ENCODE measurements around the gene ABLIM3. TPM values are rescaled to one million over a fixed set of nuclear protein-coding genes. Genes with fewer than 3 reads are reported as not detected.

ABLIM3 gene
- total RNA-seq, 1 donor from 2014 or later = not detected

DNA sequence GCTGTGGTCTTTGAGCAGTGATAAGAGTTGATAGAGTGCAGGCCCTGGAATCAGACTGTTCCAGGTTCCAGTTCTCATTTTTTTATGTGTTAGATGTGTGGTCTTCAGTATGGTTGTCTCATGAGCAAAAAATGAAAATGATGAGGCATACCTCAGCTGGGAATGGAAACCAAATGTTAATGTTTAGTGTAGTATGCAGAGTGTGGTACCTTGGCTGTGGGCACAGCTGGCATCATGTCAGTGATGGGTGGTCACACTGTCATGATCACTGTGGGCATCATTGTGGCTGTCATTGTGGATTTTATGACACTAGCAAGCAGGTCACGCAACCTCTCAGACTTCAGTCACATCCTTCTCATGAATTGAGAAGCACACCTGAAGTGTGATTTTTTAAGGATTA is 6.4 kb downstream of the ABLIM3 start:
- no peak for DNase-seq
- no peak overlapping the region for H3K4me3 Mint-ChIP-seq

DNA sequence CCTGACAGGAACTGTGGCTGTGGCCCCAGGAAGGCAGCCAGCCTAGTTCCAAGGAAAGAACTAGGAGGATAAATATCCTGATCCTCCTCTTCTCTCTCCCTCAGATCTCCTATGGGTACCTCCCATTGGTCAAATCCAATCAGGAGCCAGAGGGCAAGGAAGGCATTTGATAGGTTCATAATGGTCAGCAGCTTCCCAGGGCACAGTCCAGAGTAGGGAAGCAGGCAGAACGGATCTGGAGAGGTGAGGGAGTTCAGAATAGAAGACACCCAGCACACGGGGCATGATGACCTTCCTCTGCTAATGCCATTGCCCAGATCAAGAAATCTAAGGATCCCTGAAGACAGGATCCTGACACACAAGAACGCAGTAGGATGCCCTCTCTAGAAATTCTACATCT is 8.6 kb downstream of the ABLIM3 start:
- TF ChIP-seq, protein P1, sequence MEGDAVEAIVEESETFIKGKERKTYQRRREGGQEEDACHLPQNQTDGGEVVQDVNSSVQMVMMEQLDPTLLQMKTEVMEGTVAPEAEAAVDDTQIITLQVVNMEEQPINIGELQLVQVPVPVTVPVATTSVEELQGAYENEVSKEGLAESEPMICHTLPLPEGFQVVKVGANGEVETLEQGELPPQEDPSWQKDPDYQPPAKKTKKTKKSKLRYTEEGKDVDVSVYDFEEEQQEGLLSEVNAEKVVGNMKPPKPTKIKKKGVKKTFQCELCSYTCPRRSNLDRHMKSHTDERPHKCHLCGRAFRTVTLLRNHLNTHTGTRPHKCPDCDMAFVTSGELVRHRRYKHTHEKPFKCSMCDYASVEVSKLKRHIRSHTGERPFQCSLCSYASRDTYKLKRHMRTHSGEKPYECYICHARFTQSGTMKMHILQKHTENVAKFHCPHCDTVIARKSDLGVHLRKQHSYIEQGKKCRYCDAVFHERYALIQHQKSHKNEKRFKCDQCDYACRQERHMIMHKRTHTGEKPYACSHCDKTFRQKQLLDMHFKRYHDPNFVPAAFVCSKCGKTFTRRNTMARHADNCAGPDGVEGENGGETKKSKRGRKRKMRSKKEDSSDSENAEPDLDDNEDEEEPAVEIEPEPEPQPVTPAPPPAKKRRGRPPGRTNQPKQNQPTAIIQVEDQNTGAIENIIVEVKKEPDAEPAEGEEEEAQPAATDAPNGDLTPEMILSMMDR (IDR thresholded peaks at IDR 0.05) = no peak
- ATAC-seq (ENCODE audit: low read depth) (no peak), DNase-seq (no peak)
- peaks cover 6% of the 10 kb centered on the region for H3K9me3 Mint-ChIP-seq
- intact Hi-C loops (cut with micrococcal nuclease) = no loop called here
- ChIA-PET CTCF (interaction anchor here (1.6 kb wide), 1 partner anchor 9 kb away, joined by 4 read pairs; the partner anchor contains the start of gene ABLIM3), POLR2A (no interaction called here)
- no peak overlapping the region for H3K4me3 Mint-ChIP-seq
- no peaks in the 10 kb centered on the region for H3K4me1 Mint-ChIP-seq
- H3K27me3 Mint-ChIP-seq = peaks cover 18% of the 10 kb centered on the region
- H3K36me3 Mint-ChIP-seq (ENCODE audit: low read depth) = no peaks in the 10 kb centered on the region
- no peak overlapping the region for H3K27ac Mint-ChIP-seq

More for the DNA sequence above, 6.4 kb downstream of the ABLIM3 start:
- H3K36me3 Mint-ChIP-seq (ENCODE audit: low read depth) = no peaks in the 10 kb centered on the region
- intact Hi-C loops (cut with micrococcal nuclease) = no loop called here
- POLR2A ChIA-PET = no interaction called here
- no peak for ATAC-seq (ENCODE audit: low read depth)
- no peaks in the 10 kb centered on the region for H3K4me1 Mint-ChIP-seq
- peaks cover 21% of the 10 kb centered on the region for H3K27me3 Mint-ChIP-seq
- CTCF ChIA-PET = no interaction called here
- H3K27ac Mint-ChIP-seq = no peak overlapping the region
- TF ChIP-seq, protein P1 (IDR thresholded peaks at IDR 0.05) = no peak
- H3K9me3 Mint-ChIP-seq = peaks cover 7% of the 10 kb centered on the region

DNA sequence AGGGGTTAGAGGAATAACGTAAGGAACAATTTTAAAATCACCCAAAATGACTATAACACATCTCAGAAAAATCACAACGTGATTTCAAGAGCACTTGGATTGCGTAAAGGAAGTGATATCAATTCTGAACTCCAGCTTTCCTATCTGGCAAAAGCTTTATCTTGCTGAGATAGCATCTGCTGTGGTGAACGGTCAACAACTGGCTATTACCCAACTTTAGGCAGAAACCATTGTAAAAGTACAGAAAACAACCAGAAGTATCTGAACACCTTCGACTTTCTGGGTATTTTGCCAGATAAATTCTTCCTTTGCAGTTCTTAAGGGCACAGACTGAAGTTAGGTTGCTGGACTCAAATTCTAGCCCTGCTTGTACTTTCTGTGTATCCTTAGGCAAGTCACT is 9.2 kb downstream of the ABLIM3 start:
- Mint-ChIP-seq H3K36me3 (ENCODE audit: low read depth) (no peaks in the 10 kb centered on the region), H3K4me3 (no peak overlapping the region), H3K9me3 (peaks cover 3% of the 10 kb centered on the region), H3K27ac (no peak overlapping the region), H3K4me1 (no peaks in the 10 kb centered on the region), H3K27me3 (peaks cover 16% of the 10 kb centered on the region)
- DNase-seq (no peak), ATAC-seq (ENCODE audit: low read depth) (no peak)
- intact Hi-C loops (cut with micrococcal nuclease) = no loop called here
- TF ChIP-seq, protein P1 (IDR thresholded peaks at IDR 0.05) = no peak
- ChIA-PET POLR2A (no interaction called here), CTCF (no interaction called here)

DNA sequence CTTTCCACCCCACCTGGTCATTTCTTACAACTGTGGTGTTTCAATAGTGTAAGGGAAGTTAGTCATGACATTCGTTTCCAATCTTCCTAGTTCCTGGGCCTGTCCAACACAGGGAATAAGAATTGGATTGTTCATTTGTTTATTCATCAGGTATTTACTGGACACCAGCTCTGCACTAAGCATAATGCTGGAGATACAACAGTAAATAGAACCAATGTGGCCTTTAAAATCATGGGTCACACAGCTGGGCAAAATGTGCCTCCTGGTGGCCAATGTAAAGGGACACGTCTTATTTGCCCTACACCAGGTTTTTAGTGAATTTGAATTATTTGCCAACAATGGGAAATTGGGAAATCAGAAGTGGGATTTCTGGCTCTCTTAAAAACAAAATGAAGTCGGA is 10.4 kb downstream of the ABLIM3 start:
- DNase-seq (no peak), ATAC-seq (ENCODE audit: low read depth) (no peak)
- H3K36me3 Mint-ChIP-seq (ENCODE audit: low read depth) = no peaks in the 10 kb centered on the region
- H3K4me3 Mint-ChIP-seq = no peak overlapping the region
- peaks cover 11% of the 10 kb centered on the region for H3K27me3 Mint-ChIP-seq
- no peaks in the 10 kb centered on the region for H3K4me1 Mint-ChIP-seq
- TF ChIP-seq, protein P1 (IDR thresholded peaks at IDR 0.05) = no peak
- no peaks in the 10 kb centered on the region for H3K9me3 Mint-ChIP-seq
- H3K27ac Mint-ChIP-seq = no peak overlapping the region
- intact Hi-C loops (cut with micrococcal nuclease) = no loop called here
- ChIA-PET CTCF (no interaction called here), POLR2A (no interaction called here)

DNA sequence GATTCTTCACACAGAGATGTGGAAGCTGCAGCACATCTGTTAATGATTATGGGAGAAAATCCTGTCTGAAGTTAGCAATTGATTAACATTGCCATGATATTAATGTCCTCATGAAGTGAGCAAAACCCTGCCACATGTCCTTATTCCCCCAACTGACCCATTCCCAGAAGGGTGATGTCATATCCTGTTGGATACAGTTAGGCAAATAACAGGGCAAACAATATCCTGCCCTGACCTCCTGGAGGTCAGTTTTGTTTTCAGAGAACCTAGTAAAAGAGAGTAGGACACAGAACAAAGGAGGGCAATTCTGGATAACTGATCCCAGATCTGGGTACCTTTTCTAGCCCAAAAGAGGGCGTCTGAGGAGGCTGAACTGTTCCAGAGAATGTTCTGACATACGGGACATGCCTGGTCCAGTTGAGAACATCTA is 11.0 kb downstream of the ABLIM3 start:
- Mint-ChIP-seq H3K4me1 (no peaks in the 10 kb centered on the region), H3K36me3 (ENCODE audit: low read depth) (no peaks in the 10 kb centered on the region), H3K27me3 (peaks cover 11% of the 10 kb centered on the region), H3K27ac (no peak overlapping the region), H3K9me3 (no peaks in the 10 kb centered on the region), H3K4me3 (no peak overlapping the region)
- DNase-seq (no peak), ATAC-seq (ENCODE audit: low read depth) (no peak)
- POLR2A ChIA-PET = no interaction called here
- CTCF ChIA-PET = no interaction called here
- intact Hi-C loops (cut with micrococcal nuclease) = no loop called here
- TF ChIP-seq, protein P1 (IDR thresholded peaks at IDR 0.05) = no peak

Data from activated B cell treated with CpG ODN at 0.5 μM for 24 hours (primary cell).